ENCODE data around the gene ZFP42.

- TF ChIP-seq GATA3 (IDR thresholded peaks at IDR 0.05; ENCODE audit: low read depth, low read length) = no peak
- TF ChIP-seq GATA2 (IDR thresholded peaks at IDR 0.05; ENCODE audit: low read depth, low read length) = no peak
These were observed 23.4 kb upstream of the ZFP42 start for GRCh38 chr4:187972135-187972534.

All from SH-SY5Y (cell line).